Measurements from ENCODE around the gene SUSD2.
"Not testable (repeated sequence)": the region's sequence is repeated elsewhere in the genome, so short reads cannot be mapped to it uniquely, and the experiment has no call there.

Gene SUSD2

DNA sequence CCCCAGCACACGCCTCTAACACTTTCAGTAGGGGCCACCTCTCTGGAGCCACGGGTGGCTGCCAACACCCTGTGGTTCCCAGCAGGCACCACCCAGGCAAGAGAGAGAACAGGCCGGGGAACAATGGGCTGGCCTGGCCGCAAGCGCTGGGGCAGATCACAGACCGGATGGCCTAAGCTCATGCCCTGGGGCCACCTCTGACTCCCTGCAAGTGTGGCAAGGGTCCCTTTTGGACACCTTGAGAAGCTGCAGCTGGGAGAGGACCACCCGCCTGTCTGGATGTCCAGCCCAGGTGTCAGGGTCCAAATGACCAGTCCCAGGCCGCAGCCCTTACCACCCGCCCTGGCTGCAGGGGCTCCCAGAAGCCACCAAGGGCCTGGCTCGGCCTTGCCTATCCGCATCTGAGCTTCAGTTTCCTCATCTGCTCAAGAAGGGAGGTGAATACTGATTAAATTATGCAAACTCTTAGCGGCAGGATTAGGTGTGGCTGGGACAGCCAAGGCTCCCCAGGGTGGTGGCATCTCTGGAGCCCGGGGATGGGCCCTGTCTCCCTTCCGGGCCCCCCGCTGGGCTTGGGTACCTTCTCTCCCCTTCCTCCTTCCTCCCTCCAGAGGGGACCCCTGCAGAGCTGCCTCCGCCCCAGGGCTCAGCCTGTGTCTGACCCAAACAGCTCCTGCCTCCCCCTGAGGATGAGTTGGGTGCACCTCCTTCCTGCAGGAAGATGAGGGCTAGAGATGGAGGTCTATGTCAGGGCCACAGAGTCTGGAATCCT, 785 bp upstream of the SUSD2 start:
- DNase-seq (ENCODE audit: low read depth), result no peak
- H3K4me3 ChIP-seq (ENCODE audit: low read length), result no peak overlapping the region
- TF ChIP-seq, protein P1, sequence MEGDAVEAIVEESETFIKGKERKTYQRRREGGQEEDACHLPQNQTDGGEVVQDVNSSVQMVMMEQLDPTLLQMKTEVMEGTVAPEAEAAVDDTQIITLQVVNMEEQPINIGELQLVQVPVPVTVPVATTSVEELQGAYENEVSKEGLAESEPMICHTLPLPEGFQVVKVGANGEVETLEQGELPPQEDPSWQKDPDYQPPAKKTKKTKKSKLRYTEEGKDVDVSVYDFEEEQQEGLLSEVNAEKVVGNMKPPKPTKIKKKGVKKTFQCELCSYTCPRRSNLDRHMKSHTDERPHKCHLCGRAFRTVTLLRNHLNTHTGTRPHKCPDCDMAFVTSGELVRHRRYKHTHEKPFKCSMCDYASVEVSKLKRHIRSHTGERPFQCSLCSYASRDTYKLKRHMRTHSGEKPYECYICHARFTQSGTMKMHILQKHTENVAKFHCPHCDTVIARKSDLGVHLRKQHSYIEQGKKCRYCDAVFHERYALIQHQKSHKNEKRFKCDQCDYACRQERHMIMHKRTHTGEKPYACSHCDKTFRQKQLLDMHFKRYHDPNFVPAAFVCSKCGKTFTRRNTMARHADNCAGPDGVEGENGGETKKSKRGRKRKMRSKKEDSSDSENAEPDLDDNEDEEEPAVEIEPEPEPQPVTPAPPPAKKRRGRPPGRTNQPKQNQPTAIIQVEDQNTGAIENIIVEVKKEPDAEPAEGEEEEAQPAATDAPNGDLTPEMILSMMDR (conservative IDR thresholded peaks at IDR 0.05; ENCODE audit: low read length), result no peak

DNA sequence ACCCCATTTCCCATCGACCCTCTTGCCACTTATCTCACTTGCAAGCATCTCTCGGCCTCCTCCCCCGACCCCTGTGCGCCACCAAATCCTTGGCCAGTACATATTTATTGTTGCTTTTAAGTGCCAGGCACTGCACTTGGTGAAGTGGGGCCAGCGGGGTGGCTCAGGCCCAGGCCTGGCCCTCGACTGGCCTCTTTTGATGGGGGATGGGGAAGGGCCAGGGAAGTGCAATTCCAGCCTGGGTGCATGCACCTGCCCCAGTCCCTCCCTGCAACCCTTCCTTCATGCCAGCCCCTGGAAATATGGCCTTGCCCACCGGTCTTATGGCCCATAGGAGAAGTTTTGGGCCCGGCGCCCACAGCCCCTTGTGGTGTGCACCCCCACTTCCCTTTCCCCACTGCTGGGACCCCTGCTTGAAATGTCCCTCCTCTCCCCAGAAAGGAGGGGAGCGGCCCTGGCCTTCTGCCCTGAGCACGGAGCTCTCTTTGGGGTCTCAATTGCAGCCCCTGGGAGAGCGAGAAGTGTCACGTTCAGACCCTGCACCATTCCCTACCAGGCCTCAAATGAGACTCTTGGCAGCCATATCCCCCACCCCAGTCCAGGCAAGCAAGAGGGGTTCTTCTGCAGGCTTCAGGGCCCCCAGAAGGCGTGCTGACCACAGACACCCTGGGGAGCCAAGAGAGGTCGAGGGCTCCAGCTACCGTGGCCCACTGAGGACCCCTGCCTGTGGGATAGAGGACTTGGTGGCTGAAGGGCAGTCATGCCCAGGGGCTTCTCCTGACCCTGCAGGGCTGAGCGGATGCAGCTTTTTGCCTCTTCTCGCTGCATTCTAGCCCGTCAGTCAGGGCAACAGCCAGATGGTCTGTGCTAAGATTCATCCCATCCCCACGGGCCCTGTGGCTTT, 961 bp downstream of the SUSD2 start:
- no peak overlapping the region for H3K4me3 ChIP-seq (ENCODE audit: low read length)
- TF ChIP-seq, protein P1 (conservative IDR thresholded peaks at IDR 0.05; ENCODE audit: low read length), result peak; percentile 26

DNA sequence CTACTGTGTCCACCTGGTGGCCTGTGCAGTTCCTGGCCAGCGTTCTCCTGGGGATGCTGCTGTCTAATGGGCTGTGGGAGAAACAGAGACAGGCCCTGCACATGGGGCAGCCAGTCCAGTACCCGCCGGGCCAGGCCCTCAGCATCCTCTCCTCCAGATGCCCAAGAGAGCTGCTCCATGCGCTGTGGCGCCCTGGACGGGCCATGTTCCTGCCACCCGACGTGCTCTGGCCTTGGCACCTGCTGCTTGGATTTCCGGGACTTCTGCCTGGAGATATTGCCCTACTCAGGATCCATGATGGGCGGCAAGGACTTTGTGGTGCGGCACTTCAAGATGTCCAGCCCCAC, 1.6 kb downstream of the SUSD2 start:
- H3K4me3 ChIP-seq (ENCODE audit: low read length); DNase-seq (ENCODE audit: low read depth): not testable (repeated sequence)

More for the DNA sequence above, 961 bp downstream of the SUSD2 start:
- DNase-seq (ENCODE audit: low read depth), result no peak

DNA sequence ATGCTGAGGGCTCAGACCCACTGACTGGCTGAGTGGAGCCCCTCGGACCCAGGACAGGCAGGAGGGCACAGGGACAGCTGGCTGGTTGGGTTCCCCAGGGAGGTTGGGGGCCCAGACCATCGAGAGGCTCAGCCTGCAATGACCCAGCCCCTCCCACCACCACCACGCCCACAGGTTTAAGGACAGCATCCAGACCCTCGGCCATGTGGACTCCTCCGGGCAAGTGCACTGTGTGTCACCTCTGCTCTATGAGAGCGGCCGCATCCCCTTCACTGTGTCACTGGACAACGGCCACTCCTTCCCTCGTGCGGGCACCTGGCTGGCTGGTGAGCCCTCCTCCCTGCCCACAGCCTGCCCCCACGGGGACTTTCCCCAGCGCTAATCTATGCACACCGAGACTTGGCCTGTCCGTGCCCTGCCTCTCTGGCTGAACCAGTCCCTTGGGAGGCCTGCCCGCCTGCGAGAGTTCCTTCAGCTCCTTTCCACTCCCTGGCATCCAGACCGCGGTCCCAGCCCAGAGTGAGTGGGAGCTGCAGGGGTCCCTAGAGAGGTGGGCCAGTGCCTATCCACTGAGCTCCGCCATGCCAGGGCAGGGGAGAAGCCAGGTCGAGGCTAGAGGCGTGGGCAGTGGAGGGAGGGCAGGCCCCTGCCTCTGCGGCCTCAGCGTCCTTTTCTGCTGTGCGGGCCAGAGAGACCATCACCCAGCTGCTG, 2.2 kb downstream of the SUSD2 start:
- no peak for DNase-seq (ENCODE audit: low read depth)
- TF ChIP-seq, protein P1 (conservative IDR thresholded peaks at IDR 0.05; ENCODE audit: low read length), result no peak

DNA sequence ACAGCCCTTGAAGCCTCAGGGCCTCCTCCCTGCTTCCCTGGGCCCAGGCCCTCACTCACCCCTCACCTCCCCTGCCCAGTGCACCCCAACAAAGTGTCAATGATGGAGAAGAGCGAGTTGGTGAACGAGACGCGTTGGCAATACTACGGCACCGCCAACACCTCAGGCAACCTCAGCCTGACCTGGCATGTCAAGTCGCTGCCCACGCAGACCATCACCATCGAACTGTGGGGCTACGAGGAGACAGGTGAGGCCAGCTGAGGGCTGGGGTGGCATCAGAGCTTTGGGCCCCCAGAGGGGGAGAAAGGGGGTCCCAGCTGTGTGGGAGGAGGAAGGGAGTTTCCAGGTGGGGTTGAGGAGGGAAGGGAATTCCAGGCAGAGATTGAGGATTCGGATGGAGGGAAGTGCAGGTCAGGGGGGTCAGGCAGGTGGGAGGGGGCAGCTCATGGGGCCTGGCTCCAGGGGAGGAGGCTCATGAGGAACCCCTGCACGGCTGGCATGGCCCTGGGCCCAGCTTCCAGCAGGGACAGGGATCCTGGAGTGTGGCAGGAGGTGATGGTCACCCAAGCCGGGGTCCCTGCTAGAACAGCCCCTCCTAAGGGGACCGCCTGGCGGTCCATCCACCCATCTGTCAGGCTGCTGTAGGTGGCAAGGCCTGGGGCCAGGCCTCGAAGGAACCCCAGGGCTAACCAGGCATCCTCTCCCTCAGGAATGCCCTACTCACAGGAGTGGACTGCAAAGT, 2.9 kb downstream of the SUSD2 start:
- TF ChIP-seq, protein P1 (conservative IDR thresholded peaks at IDR 0.05; ENCODE audit: low read length), result no peak
- no peak for DNase-seq (ENCODE audit: low read depth)
- no peak overlapping the region for H3K4me3 ChIP-seq (ENCODE audit: low read length)

More for the DNA sequence above, 2.2 kb downstream of the SUSD2 start:
- H3K4me3 ChIP-seq (ENCODE audit: low read length), result no peak overlapping the region

DNA sequence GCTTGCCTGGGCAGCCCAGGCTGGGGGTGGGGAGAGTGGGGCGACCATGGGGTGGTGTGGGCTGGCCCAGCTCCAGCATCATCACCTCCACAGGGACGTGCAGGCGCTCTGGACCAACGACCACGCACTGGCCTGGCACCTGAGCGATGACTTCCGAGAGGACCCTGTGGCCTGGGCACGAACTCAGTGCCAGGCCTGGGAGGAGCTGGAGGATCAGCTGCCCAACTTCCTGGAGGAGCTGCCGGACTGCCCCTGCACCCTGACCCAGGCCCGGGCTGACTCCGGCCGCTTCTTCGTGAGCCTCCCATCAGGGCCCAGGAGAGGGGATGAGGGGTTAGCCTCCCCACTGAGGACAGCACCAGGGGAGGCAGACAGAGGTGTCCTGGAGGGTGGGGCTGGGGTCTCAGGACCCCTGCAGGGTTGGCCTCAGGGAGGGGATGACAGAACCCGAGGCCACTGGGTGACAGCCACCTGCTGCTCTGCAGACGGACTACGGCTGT, 3.8 kb downstream of the SUSD2 start:
- no peak overlapping the region for H3K4me3 ChIP-seq (ENCODE audit: low read length)
- TF ChIP-seq, protein P1 (conservative IDR thresholded peaks at IDR 0.05; ENCODE audit: low read length), result no peak
- DNase-seq (ENCODE audit: low read depth), result no peak

Data from AG10803 (cell line).